Upper lobe of right lung (tissue), 1 donor: ENCODE results near the gene ADAM23. TPM values are rescaled to one million over a fixed set of nuclear protein-coding genes. Genes with fewer than 3 reads are reported as not detected.

Experiments
- ATAC-seq: fragments of 200-7000 bp; cut with Tn5 transposase; one replicate; pipeline ENCODE4 v1.9.1; 2020; ENCODE audit warnings: mild to moderate bottlenecking, moderate library complexity
- DNase-seq: peaks from one replicate; pipeline ENCODE4 v3.0.0-alpha.2; 2020
- H3K27ac ChIP-seq: fragments of 200-600 bp; one replicate; pipeline ENCODE4 v1.8.0; 2022
- H3K27me3 ChIP-seq: fragments of 200-600 bp; one replicate; pipeline ENCODE4 v1.8.0; 2022; ENCODE audit warnings: mild to moderate bottlenecking
- H3K36me3 ChIP-seq: fragments of 200-600 bp; one replicate; pipeline ENCODE4 v1.8.0; 2022
- H3K4me1 ChIP-seq: fragments of 200-600 bp; one replicate; pipeline ENCODE4 v1.8.0; 2022
- H3K4me3 ChIP-seq: fragments of 200-600 bp; one replicate; pipeline ENCODE4 v1.8.0; 2022; ENCODE audit warnings: mild to moderate bottlenecking
- H3K9me3 ChIP-seq: fragments of 200-600 bp; one replicate; pipeline ENCODE4 v1.8.0; 2022
- intact Hi-C: fragments of 100-400 bp; cut with DNase I; formaldehyde crosslinking; loops from one replicate; pipeline ENCODE4 v1.11.0; 2022
- total RNA-seq: library from RNA; stranded (reverse); fragmentation: NEBNext Ultra II Directional; extraction: Animal tissue kit (Norgen Biotek cat#: 25700); gene quantifications from one replicate; pipeline ENCODE4 v1.2.1, GENCODE V29; 2021
- TF ChIP-seq, protein P1 (sequence below): fragments of 200-600 bp; IDR thresholded peaks from one replicate; pipeline ENCODE4 v1.8.0; 2022; ENCODE audit warnings: antibody characterized with exemption
- donor health status: DM: no; HTN: yes; CAD: no; lungs with severe emphysema.

ADAM23 gene
- total RNA-seq, 1 donor from 2014 or later = 2.5 TPM

DNA sequence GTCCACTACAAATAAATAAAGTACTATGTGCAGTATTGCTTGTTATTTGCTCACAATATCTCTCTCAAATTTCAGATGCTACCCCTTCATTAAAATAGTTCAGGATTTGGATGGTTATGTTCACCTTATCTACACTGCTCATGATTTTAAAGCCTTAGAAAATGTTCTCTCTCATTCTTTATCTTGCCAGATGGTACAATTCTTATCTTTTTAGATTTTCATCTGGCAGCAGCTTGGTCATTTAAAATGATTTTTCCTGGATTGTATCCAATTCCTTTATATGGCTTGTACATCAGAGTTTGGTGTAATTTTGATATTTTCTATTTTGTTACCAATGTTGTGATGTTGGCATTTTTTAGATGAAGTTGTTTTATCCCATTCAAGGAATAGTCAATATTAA, 10.1 kb upstream of the ADAM23 start:
- H3K27me3 ChIP-seq = peaks cover 2% of the 10 kb centered on the region
- no peaks in the 10 kb centered on the region for H3K4me1 ChIP-seq
- H3K9me3 ChIP-seq = no peaks in the 10 kb centered on the region
- H3K4me3 ChIP-seq = no peak overlapping the region
- no peak overlapping the region for H3K27ac ChIP-seq
- TF ChIP-seq, protein P1, sequence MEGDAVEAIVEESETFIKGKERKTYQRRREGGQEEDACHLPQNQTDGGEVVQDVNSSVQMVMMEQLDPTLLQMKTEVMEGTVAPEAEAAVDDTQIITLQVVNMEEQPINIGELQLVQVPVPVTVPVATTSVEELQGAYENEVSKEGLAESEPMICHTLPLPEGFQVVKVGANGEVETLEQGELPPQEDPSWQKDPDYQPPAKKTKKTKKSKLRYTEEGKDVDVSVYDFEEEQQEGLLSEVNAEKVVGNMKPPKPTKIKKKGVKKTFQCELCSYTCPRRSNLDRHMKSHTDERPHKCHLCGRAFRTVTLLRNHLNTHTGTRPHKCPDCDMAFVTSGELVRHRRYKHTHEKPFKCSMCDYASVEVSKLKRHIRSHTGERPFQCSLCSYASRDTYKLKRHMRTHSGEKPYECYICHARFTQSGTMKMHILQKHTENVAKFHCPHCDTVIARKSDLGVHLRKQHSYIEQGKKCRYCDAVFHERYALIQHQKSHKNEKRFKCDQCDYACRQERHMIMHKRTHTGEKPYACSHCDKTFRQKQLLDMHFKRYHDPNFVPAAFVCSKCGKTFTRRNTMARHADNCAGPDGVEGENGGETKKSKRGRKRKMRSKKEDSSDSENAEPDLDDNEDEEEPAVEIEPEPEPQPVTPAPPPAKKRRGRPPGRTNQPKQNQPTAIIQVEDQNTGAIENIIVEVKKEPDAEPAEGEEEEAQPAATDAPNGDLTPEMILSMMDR = no peak
- intact Hi-C loops = no loop called here
- ATAC-seq (no peak), DNase-seq (no peak)
- no peaks in the 10 kb centered on the region for H3K36me3 ChIP-seq

DNA sequence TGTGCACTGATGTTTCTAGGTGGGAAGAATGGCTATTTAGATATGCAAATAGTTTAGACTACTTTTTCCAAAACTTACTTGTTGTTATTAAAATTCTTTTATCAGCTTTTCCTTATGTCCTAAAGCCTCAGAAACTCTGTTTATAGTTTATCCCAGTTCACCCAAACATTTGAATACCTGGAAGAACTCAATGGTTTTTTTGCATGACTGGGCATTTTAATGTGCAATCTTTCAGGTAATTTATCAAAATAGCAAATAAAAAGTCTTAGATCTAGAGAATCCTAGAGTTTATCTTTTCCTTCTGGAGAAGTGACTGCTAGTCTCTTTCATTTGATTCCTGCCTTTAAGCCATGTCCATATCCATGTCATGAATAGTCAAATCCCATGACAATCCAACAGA, 9.6 kb upstream of the ADAM23 start:
- TF ChIP-seq, protein P1 = no peak
- H3K4me1 ChIP-seq = no peaks in the 10 kb centered on the region
- no peak overlapping the region for H3K4me3 ChIP-seq
- H3K27me3 ChIP-seq = peaks cover 7% of the 10 kb centered on the region
- no peak for DNase-seq
- H3K27ac ChIP-seq = no peak overlapping the region
- H3K9me3 ChIP-seq = no peaks in the 10 kb centered on the region
- ATAC-seq = no peak
- no peaks in the 10 kb centered on the region for H3K36me3 ChIP-seq
- intact Hi-C loops = no loop called here

DNA sequence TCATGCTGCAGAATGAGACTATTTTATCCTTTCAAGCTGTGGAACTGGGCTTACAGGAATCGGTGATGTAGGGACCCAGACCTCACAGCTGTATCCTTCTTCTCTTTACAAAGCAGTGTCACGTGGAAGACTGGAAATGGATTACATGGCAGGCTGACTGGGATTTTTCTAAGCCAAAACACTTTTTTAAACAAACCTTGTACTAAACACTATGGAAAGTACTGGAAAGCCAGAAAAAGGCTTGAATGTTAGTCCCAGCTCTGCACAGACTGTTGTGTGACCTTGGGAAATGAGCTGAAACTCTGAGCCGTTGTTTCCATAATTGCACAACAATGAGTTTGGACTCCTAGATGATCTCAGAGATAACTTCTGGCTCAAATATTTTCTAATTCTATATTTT, 7.6 kb upstream of the ADAM23 start:
- TF ChIP-seq, protein P1 = no peak
- DNase-seq = no peak
- no peak for ATAC-seq

DNA sequence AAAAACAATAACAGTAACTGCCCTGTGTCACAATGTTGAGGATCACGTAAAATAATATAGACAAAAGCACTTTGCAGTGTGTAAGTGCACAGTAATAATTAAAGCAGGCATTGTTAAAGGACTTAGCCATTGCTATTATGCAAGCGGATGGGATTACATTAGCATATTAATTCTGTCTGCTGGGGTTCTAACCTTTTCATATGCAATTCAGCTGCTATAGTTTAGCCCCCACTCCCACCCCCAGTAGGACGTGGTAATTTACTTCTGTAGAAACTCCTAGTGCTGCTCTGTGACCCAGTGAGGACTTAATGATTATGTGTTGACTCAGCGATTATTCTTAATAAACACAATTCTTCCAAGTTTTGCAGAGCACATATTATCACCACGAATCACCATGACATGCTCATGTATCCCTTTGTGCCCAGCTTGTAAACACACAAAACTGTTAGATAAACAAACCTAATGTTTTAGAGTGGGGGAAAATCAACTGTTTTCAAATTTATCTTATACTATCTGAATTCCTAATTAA, 5.1 kb upstream of the ADAM23 start:
- Histone ChIP-seq H3K27ac (no peak overlapping the region), H3K4me1 (peaks cover 6% of the 10 kb centered on the region), H3K36me3 (no peaks in the 10 kb centered on the region), H3K27me3 (peaks cover 49% of the 10 kb centered on the region), H3K9me3 (no peaks in the 10 kb centered on the region), H3K4me3 (no peak overlapping the region)
- TF ChIP-seq, protein P1 = no peak
- ATAC-seq = no peak
- intact Hi-C loops = no loop called here
- DNase-seq = no peak

More for the DNA sequence above, 7.6 kb upstream of the ADAM23 start:
- H3K27me3 ChIP-seq = peaks cover 25% of the 10 kb centered on the region
- intact Hi-C loops = no loop called here
- H3K9me3 ChIP-seq = no peaks in the 10 kb centered on the region
- no peaks in the 10 kb centered on the region for H3K4me1 ChIP-seq
- no peaks in the 10 kb centered on the region for H3K36me3 ChIP-seq
- H3K27ac ChIP-seq = no peak overlapping the region
- H3K4me3 ChIP-seq = no peak overlapping the region

GRCh38 chr2:206442474-206442832, 879 bp upstream of the ADAM23 start:
- Histone ChIP-seq H3K27me3 (peaks cover 77% of the 10 kb centered on the region), H3K27ac (no peak overlapping the region), H3K9me3 (no peaks in the 10 kb centered on the region), H3K4me3 (no peak overlapping the region), H3K4me1 (peaks cover 10% of the 10 kb centered on the region), H3K36me3 (no peaks in the 10 kb centered on the region)
- intact Hi-C loops = no loop called here
- ATAC-seq = no peak
- DNase-seq = no peak
- TF ChIP-seq, protein P1 = no peak
